PC-3 (cell line): Measurements from ENCODE around the gene CDK15. TPM values are rescaled to one million over a fixed set of nuclear protein-coding genes. Genes with fewer than 3 reads are reported as not detected.
"Not testable (repeated sequence)": the region's sequence is repeated elsewhere in the genome, so short reads cannot be mapped to it uniquely, and the experiment has no call there.

Experiments used
- ATAC-seq: fragments of 200-7000 bp; cut with Tn5 transposase; 2 replicates; pipeline ENCODE4 v1.9.1; 2020; ENCODE audit warnings: mild to moderate bottlenecking, moderate library complexity
- BruUV-seq: library from RNA; stranded (reverse); fragments of 400-500 nt; replicated peaks from 2 replicates; lab custom pipeline; 2021; lab: Mats Ljungman, UMichigan
- CTCF ChIA-PET: fragments of 300-600 bp; sonication (Branson Sonifier 250); formaldehyde crosslinking; loops from one replicate; lab custom pipeline; 2022; ENCODE audit warnings: antibody characterized with exemption; lab: Charles Lee
- POLR2A ChIA-PET: fragments of 300-600 bp; sonication (Branson Sonifier 250); formaldehyde crosslinking; loops from one replicate; lab custom pipeline; 2022; ENCODE audit warnings: antibody characterized with exemption; ENCODE audit not compliant: unreplicated experiment; lab: Charles Lee
- DNase-seq: peaks from one replicate; pipeline ENCODE4 v3.0.0-alpha.2; 2015
- H2AFZ ChIP-seq: fragments of 300-600 bp; sonication (generic); 2 replicates; pipeline ENCODE4 v1.6.0; 2016; ENCODE audit warnings: antibody characterized with exemption, low read length
- H3F3A ChIP-seq: fragments of 300-600 bp; sonication (generic); one replicate; pipeline ENCODE4 v1.6.0; 2017; ENCODE audit warnings: antibody characterized with exemption, low read length, control low read depth, mild to moderate bottlenecking; ENCODE audit not compliant: unreplicated experiment
- H3K27ac ChIP-seq: fragments of 300-600 bp; sonication (generic); 2 replicates; pipeline ENCODE4 v1.5.1; 2016; ENCODE audit warnings: mild to moderate bottlenecking, low read length
- H3K27me3 ChIP-seq: fragments of 300-600 bp; sonication (generic); 2 replicates; pipeline ENCODE4 v1.6.1; 2016; ENCODE audit warnings: low read length, mixed read lengths
- H3K36me3 ChIP-seq: fragments of 300-600 bp; sonication (generic); 2 replicates; pipeline ENCODE4 v1.6.1; 2016; ENCODE audit warnings: low read depth, mixed run types, low read length, mixed read lengths
- H3K4me1 ChIP-seq: fragments of 300-600 bp; sonication (generic); 2 replicates; pipeline ENCODE4 v1.5.1; 2016; ENCODE audit warnings: low read length; ENCODE audit not compliant: insufficient read depth
- H3K4me2 ChIP-seq: fragments of 300-600 bp; sonication (generic); 2 replicates; pipeline ENCODE4 v1.6.0; 2016; ENCODE audit warnings: low read length
- H3K4me3 ChIP-seq: fragments of 300-600 bp; sonication (generic); 2 replicates; pipeline ENCODE4 v1.5.1; 2016; ENCODE audit warnings: mild to moderate bottlenecking, low read length, mixed read lengths
- H3K79me2 ChIP-seq: fragments of 300-600 bp; sonication (generic); 2 replicates; pipeline ENCODE4 v1.6.1; 2017; ENCODE audit warnings: low read length, mixed read lengths
- H3K9ac ChIP-seq: fragments of 300-600 bp; sonication (generic); 2 replicates; pipeline ENCODE4 v1.6.0; 2016; ENCODE audit warnings: mild to moderate bottlenecking, low read length
- H3K9me2 ChIP-seq: fragments of 300-600 bp; sonication (generic); replicated peaks from 2 replicates; pipeline ENCODE4 v1.6.1; 2016; ENCODE audit warnings: mixed run types, low read length, mixed read lengths
- H3K9me3 ChIP-seq: fragments of 300-600 bp; sonication (generic); 2 replicates; pipeline ENCODE4 v1.6.1; 2016; ENCODE audit warnings: low read length, mixed read lengths
- H4K20me1 ChIP-seq: fragments of 300-600 bp; sonication (generic); 2 replicates; pipeline ENCODE4 v1.6.1; 2016; ENCODE audit warnings: low read length, mixed read lengths
- CTCF ChIP-seq: fragments of 300-600 bp; sonication (generic); conservative IDR thresholded peaks from 2 replicates; pipeline ENCODE4 v1.5.1; 2017; ENCODE audit warnings: antibody characterized with exemption, low read depth, mild to moderate bottlenecking, low read length
- EZH2 ChIP-seq: fragments of 300-600 bp; sonication (generic); IDR thresholded peaks from one replicate; pipeline ENCODE4 v1.6.1; 2017; ENCODE audit warnings: antibody characterized with exemption, mild to moderate bottlenecking, low read length; ENCODE audit not compliant: unreplicated experiment
- EZH2phosphoT487 ChIP-seq: fragments of 300-600 bp; sonication (generic); IDR thresholded peaks from 2 replicates; pipeline ENCODE4 v1.6.1; 2018; ENCODE audit warnings: mild to moderate bottlenecking, antibody characterized with exemption, low read length, borderline replicate concordance
- intact Hi-C: fragments of 100-400 bp; cut with micrococcal nuclease; formaldehyde crosslinking; loops from 2 replicates; pipeline ENCODE4 v1.9.0; 2023
- total RNA-seq: library from RNA; depleted of rRNA; stranded (reverse); fragments of >200 nt; gene quantifications from 2 replicates; pipeline ENCODE4 v1.2.3, GENCODE V29; 2014

Gene CDK15
- total RNA-seq, 1 experiment from 2014 or later, result 2.4 TPM

GRCh38 chr2:201809633-201810032, 3.3 kb downstream of the CDK15 start:
- CTCF ChIA-PET, result no interaction called here
- no peaks in the 10 kb centered on the region for H3K4me1 ChIP-seq
- POLR2A ChIA-PET, result no interaction called here
- H3K4me2 ChIP-seq, result no peak overlapping the region
- no peaks in the 10 kb centered on the region for H4K20me1 ChIP-seq
- H3F3A ChIP-seq, result no peaks in the 10 kb centered on the region
- H3K9me2 ChIP-seq, result no peaks in the 10 kb centered on the region
- no peak overlapping the region for H3K9ac ChIP-seq
- DNase-seq (no peak), ATAC-seq (no peak)
- H3K27me3 ChIP-seq, result no peaks in the 10 kb centered on the region
- no peak overlapping the region for H2AFZ ChIP-seq
- no peaks in the 10 kb centered on the region for H3K36me3 ChIP-seq
- H3K9me3 ChIP-seq, result no peaks in the 10 kb centered on the region
- intact Hi-C loops, result no loop called here
- H3K79me2 ChIP-seq, result no peaks in the 10 kb centered on the region
- H3K4me3 ChIP-seq, result no peak overlapping the region
- H3K27ac ChIP-seq, result no peak overlapping the region
- TF ChIP-seq CTCF (no peak), EZH2 (no peak), EZH2phosphoT487 (no peak)
- BruUV-seq, result no TSS peak

GRCh38 chr2:201810604-201811003, 4.3 kb downstream of the CDK15 start:
- POLR2A ChIA-PET, H3K4me1 ChIP-seq, H4K20me1 ChIP-seq, H2AFZ ChIP-seq, H3K27me3 ChIP-seq, H3K79me2 ChIP-seq, ATAC-seq, H3K4me2 ChIP-seq, H3K4me3 ChIP-seq, BruUV-seq, H3K9me3 ChIP-seq, intact Hi-C loops, H3F3A ChIP-seq, H3K9me2 ChIP-seq, H3K27ac ChIP-seq, H3K9ac ChIP-seq, H3K36me3 ChIP-seq, DNase-seq, CTCF ChIA-PET: not testable (repeated sequence)

GRCh38 chr2:201813996-201814760, 7.8 kb downstream of the CDK15 start:
- POLR2A ChIA-PET, result no interaction called here
- intact Hi-C loops, result no loop called here

More at GRCh38 chr2:201813996-201814760, 7.8 kb downstream of the CDK15 start:
- Histone ChIP-seq H3K4me2 (no peak overlapping the region), H2AFZ (no peak overlapping the region), H3K9ac (no peak overlapping the region), H4K20me1 (no peaks in the 10 kb centered on the region), H3K79me2 (no peaks in the 10 kb centered on the region), H3K9me3 (no peaks in the 10 kb centered on the region), H3K27ac (no peak overlapping the region), H3K9me2 (no peaks in the 10 kb centered on the region), H3K4me3 (no peak overlapping the region), H3F3A (no peaks in the 10 kb centered on the region), H3K4me1 (no peaks in the 10 kb centered on the region), H3K27me3 (no peaks in the 10 kb centered on the region), H3K36me3 (no peaks in the 10 kb centered on the region)
- CTCF ChIA-PET, result interaction anchor here (0.6 kb wide), 1 partner anchor 64 kb away, joined by 10 read pairs; no protein-coding TSS in a partner anchor
- TF ChIP-seq CTCF (no peak), EZH2 (no peak), EZH2phosphoT487 (no peak)
- DNase-seq (no peak), ATAC-seq (no peak)
- BruUV-seq, result no TSS peak
